ENCODE data around the gene HPX. TPM values are rescaled to one million over a fixed set of nuclear protein-coding genes. Genes with fewer than 3 reads are reported as not detected.

The HPX gene
- total RNA-seq, 1 donor from 2014 or later, result 0.40 TPM

DNA sequence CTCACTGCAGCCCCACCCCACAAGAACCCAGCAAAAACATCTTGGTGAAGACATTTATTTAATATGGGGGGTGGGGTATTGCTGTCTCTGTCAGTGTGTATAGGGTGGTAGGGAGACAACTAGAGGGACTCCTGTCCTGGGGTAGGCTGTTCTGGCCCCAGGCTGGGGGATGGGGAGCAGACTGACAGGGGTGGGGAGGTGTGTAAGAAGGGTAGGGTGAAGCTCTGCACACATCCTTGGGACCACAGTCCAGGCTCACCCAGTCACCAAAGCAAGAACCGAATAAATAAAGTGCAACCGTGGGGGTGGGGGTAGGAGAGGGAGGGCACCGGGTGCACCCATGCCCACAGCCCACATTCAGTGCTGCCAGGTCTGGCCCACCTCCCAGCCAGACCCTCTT lies 7.8 kb upstream of the HPX start:
- Mint-ChIP-seq H3K9me3 (no peaks in the 10 kb centered on the region), H3K36me3 (ENCODE audit: low read depth) (no peaks in the 10 kb centered on the region), H3K4me1 (no peaks in the 10 kb centered on the region), H3K27me3 (no peaks in the 10 kb centered on the region), H3K27ac (no peak overlapping the region), H3K4me3 (no peak overlapping the region)
- DNase-seq, result no peak
- ATAC-seq (ENCODE audit: low read depth), result no peak
- TF ChIP-seq, protein P1, sequence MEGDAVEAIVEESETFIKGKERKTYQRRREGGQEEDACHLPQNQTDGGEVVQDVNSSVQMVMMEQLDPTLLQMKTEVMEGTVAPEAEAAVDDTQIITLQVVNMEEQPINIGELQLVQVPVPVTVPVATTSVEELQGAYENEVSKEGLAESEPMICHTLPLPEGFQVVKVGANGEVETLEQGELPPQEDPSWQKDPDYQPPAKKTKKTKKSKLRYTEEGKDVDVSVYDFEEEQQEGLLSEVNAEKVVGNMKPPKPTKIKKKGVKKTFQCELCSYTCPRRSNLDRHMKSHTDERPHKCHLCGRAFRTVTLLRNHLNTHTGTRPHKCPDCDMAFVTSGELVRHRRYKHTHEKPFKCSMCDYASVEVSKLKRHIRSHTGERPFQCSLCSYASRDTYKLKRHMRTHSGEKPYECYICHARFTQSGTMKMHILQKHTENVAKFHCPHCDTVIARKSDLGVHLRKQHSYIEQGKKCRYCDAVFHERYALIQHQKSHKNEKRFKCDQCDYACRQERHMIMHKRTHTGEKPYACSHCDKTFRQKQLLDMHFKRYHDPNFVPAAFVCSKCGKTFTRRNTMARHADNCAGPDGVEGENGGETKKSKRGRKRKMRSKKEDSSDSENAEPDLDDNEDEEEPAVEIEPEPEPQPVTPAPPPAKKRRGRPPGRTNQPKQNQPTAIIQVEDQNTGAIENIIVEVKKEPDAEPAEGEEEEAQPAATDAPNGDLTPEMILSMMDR (IDR thresholded peaks at IDR 0.05), result no peak
- intact Hi-C loops (cut with micrococcal nuclease), result no loop called here
- CTCF ChIA-PET, result interaction anchor here (10.2 kb wide), 1 partner anchor 70 kb away, joined by 331 read pairs; no protein-coding TSS in a partner anchor
- POLR2A ChIA-PET, result no interaction called here

DNA sequence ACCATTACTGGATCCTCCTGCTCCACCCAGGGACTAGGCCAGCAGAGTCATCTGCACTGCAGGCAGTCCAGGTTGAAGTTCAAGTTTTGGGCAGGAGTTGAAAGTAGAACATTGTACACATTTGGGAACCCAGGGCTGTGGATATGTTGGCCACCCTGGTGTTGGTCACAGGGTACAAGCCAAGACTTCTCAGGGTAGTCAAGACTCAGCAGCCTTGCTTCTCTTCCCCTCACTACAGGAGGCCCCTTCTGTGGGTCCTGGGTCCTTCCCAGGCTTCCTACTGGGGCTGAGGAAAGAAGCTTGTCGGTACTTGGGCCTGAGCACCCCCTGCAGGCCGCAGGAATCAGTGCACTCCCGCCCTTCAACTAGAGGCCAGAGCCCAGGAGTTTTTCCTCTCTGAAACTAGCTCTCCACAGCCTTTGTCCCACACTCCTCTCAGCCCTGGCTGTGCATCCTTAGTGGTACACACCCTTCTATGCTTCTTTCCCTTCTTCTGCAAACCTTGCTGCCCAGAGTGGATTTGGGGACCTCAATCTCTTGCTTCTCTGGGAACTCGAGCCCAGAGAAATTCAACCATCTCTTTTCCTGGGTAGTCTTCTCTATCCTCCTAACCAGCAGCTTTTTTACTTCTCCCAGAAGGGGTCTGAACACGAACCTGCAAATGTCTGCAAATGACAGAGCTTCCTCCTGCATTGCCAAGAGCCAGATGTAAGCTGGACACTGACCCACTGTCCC lies 2.6 kb upstream of the HPX start:
- DNase-seq, result peak; percentile 28
- intact Hi-C loops (cut with micrococcal nuclease), result loop anchor here (1.0 to 2.0 kb wide), 4 partner anchors 15 to 192 kb away; no protein-coding TSS in a partner anchor
- peak; percentile 90 for ATAC-seq (ENCODE audit: low read depth)
- CTCF ChIA-PET, result interaction anchor here (0.7 to 10.2 kb wide), 35 partner anchors 9 to 263 kb away, joined by 3 to 331 read pairs (median 4); partner anchors contain the start of genes APBB1, ARFIP2, SMPD1 and TIMM10B
- Mint-ChIP-seq H3K9me3 (no peaks in the 10 kb centered on the region), H3K27ac (no peak overlapping the region), H3K36me3 (ENCODE audit: low read depth) (no peaks in the 10 kb centered on the region), H3K27me3 (no peaks in the 10 kb centered on the region), H3K4me1 (no peaks in the 10 kb centered on the region), H3K4me3 (no peak overlapping the region)
- TF ChIP-seq, protein P1 (IDR thresholded peaks at IDR 0.05), result peak; percentile 28
- POLR2A ChIA-PET, result interaction anchor here (1.6 to 1.8 kb wide), 2 partner anchors 24 to 65 kb away, joined by 6 to 21 read pairs; partner anchors contain the start of gene APBB1

DNA sequence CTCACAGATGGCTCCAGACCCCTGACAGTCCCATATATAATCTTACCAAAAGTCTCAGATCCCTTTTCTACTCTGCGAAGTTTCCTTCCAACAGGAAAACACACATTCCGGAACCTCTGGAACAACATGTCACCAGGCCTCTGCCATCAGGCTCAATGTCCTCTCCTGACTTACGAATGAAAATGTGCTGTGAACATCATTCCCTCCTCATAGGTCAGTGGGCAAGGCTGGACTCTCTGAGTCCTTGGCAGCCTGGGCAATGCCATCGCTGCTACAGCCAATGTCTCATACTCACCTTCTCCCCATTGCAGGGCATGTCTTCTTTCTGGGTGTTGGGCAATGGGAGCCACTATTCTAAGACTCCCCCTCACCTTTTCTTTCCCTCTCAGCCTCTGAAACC lies 1.7 kb upstream of the HPX start:
- Mint-ChIP-seq H3K27ac (no peak overlapping the region), H3K27me3 (no peaks in the 10 kb centered on the region), H3K4me3 (no peak overlapping the region), H3K36me3 (ENCODE audit: low read depth) (no peaks in the 10 kb centered on the region), H3K4me1 (no peaks in the 10 kb centered on the region), H3K9me3 (no peaks in the 10 kb centered on the region)
- no peak for DNase-seq
- intact Hi-C loops (cut with micrococcal nuclease), result loop anchor here (2.0 kb wide), 1 partner anchor 14 kb away; no protein-coding TSS in a partner anchor
- CTCF ChIA-PET, result interaction anchor here (1.4 to 10.2 kb wide), 3 partner anchors 59 to 97 kb away, joined by 3 to 331 read pairs (median 3); no protein-coding TSS in a partner anchor
- ATAC-seq (ENCODE audit: low read depth), result no peak
- POLR2A ChIA-PET, result no interaction called here
- TF ChIP-seq, protein P1 (IDR thresholded peaks at IDR 0.05), result no peak

DNA sequence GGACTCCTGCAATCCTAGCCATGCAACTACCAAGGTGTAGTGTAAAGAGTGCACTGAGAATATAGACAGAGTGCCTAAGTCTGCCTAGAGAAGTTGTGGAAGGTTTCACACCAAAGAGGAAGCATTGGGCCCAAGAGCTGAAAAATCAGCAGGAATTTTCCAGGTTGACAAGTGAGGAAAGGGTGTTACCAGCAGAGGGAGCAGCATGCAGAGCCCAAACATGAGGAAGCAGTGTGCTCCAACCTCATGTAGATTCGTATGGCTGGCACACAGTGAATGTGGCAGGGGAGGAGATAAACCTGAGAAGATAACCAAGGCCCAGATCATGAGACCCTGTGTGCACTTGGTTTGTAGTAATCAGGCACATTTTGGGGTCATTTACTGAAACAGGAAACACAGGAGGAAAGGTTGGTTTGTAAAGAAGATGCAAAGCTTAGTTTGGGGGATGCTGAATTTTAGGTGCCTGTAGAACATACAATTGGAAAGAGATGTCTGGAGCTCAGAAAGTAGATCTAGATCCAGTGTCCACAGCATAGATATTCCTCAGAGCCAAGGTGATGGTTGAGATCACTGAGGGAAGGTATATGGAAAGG lies 1.7 kb downstream of the HPX start:
- Mint-ChIP-seq H3K4me3 (no peak overlapping the region), H3K36me3 (ENCODE audit: low read depth) (no peaks in the 10 kb centered on the region), H3K27ac (no peak overlapping the region), H3K9me3 (no peaks in the 10 kb centered on the region), H3K4me1 (peaks cover 3% of the 10 kb centered on the region), H3K27me3 (no peaks in the 10 kb centered on the region)
- intact Hi-C loops (cut with micrococcal nuclease), result no loop called here
- POLR2A ChIA-PET, result no interaction called here
- CTCF ChIA-PET, result interaction anchor here (0.6 to 2.6 kb wide), 3 partner anchors 9 to 60 kb away, joined by 3 to 17 read pairs (median 5); no protein-coding TSS in a partner anchor
- ATAC-seq (ENCODE audit: low read depth) (no peak), DNase-seq (no peak)
- TF ChIP-seq, protein P1 (IDR thresholded peaks at IDR 0.05), result no peak

DNA sequence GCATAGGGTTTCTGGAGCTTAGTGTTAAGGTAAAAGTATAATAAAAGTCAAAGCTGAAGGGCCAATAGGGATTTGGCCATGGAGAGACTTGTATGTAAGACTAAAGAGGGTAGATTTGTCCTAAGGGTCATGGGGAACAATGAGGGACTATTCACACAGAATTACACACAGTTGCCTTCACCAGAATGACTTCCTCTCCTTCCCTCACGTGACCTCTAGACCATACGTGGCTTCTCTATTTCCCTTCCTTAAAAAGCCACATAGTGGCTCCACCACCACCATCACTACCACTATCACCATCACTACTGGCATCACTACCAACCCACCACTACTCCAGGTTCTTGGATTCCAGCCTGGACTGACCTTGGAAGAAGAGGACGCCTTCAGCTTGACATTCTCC lies 2.8 kb downstream of the HPX start:
- POLR2A ChIA-PET, result no interaction called here

More for the DNA sequence above, 2.8 kb downstream of the HPX start:
- Mint-ChIP-seq H3K36me3 (ENCODE audit: low read depth) (no peaks in the 10 kb centered on the region), H3K27me3 (no peaks in the 10 kb centered on the region), H3K27ac (no peak overlapping the region), H3K4me1 (peaks cover 3% of the 10 kb centered on the region), H3K4me3 (no peak overlapping the region), H3K9me3 (no peaks in the 10 kb centered on the region)
- TF ChIP-seq, protein P1 (IDR thresholded peaks at IDR 0.05), result no peak
- CTCF ChIA-PET, result interaction anchor here (2.6 kb wide), 1 partner anchor 59 kb away, joined by 17 read pairs; no protein-coding TSS in a partner anchor
- ATAC-seq (ENCODE audit: low read depth), result no peak
- no peak for DNase-seq
- intact Hi-C loops (cut with micrococcal nuclease), result no loop called here
